Skin of body (tissue), 2 donors: Measurements from ENCODE around the gene HINT1. TPM values are rescaled to one million over a fixed set of nuclear protein-coding genes. Genes with fewer than 3 reads are reported as not detected.

Experiments used
- DNase-seq: peaks from one replicate; lab custom pipeline; 2025; lab: John Stamatoyannopoulos, UW
- total RNA-seq: library from RNA; depleted of rRNA; stranded (reverse); fragments of >200 nt; gene quantifications from one replicate; pipeline ENCODE4 v1.2.3, GENCODE V29; 2014

HINT1 gene
- total RNA-seq, 1 donor from 2014 or later = 129 TPM

DNA sequence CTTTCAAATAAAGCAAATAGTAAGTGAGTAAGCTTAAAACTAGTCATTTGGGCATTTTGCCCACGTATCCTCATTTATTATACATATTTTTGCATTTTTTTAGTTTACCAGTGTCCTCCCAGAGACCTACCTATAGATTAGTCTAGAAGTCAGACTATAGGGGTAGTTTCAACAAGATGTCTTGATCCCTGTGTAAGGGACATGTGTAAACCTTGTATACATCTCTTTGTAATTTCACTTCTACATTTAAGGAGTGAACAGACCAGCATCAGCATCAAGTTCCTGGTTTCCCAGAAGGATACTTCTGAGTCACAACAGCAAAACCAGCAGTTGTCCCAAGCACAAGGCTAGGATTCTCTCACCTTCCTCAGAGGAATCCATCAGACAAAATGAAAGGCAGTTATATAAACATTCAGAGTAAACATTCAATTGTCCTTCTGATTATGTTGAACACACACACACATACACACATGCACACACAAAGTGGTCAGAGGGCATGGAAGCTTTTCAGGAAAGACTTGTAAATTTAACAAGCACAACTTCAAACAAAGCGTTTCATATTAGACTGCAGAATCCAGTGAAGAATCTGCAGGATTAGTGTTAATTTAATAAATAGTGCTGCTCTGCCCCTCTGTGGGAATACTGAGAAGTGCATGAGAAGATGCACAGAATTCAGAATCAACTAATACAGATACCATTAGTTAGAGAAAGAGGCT lies 55.4 kb downstream of the HINT1 start:
- peak; percentile 38 for DNase-seq

Other genes with a start within 250 kb of the HINT1 start
- 11.6 TPM for gene LYRM7, start 5.7 kb upstream of the HINT1 start, total RNA-seq
- gene CDC42SE2, start 98.8 kb upstream of the HINT1 start, total RNA-seq = 29.9 TPM